ELF-1 (cell line): ENCODE measurements around the gene THADA.
"Not testable (repeated sequence)": the region's sequence is repeated elsewhere in the genome, so short reads cannot be mapped to it uniquely, and the experiment has no call there.

ENCODE experiments used
- DNase-seq: peaks from one replicate; pipeline ENCODE4 v3.0.0-alpha.2; 2016; ENCODE audit warnings: low read depth, low spot score

THADA gene

GRCh38 chr2:43594875-43595274 lies 963 bp downstream of the THADA start:
- no peak for DNase-seq

GRCh38 chr2:43593254-43593653 lies 2.6 kb downstream of the THADA start:
- no peak for DNase-seq

DNA sequence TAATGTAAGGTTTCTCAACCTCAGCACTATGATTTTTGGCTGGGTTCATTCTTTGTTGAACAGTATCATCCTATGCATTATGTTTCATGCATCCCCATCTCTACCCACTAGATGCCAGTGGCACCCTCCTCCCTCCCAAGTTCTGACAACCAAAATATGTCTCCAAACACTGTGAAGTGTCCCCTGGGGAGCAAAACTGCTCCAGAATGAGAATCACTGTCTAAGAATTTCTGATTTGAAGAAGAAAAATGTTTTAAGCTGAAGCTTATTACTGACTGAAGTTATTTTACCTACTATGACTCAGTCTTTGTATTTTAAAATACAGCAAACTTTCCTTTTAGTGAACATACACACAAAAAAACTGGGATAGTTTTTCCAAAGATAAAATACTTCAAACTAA lies 3.4 kb downstream of the THADA start:
- DNase-seq = no peak

DNA sequence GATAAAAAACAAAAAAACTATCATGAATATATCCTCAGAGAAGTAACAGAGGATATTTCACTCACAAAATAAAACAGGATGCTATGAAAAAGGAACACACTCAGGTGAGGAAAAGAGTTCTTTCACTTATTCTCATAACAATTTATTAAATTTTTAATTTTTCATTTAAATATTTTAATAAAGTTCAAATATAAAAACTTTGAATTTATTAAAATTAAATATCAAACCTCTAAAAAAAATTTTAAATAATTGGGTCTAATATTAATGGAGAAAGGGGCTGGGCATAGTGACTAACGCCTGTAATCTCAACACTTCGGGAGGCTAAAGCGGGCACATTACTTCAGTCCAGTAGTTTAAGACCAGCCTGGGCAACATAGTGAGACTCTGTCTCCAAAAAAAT lies 10.1 kb downstream of the THADA start:
- no peak for DNase-seq

DNA sequence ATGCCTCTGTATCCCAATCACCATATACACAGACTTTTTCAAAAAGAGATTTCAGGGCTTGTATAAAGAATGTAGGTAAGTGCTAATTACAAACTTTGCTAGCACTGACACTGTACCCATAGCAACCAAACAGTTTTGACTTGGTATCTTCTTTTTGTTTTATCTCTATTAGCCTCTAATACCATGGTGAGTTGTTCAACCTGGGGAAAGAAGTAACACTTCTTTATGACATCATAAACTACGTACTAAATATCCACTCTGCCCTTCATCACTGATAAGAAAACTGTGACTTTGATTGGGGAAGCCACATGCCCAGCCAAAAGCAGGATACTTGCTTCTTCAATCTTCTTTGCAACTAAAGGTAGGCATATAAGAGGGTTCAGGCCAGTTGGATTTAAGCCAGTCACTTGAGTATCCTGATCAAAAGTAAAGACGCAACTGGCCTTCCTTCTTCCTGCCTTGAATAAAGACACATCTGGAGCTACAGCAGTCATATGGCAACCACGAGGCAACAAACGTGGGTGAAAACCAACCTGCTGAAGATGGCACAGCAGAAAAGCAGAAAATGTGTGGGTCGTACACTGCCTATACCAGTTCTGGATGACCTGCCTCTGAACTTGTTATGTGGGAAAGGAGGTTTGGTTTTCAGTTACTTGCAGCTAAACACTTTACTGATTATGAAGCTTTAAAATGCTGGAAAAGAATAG lies 16.4 kb downstream of the THADA start:
- DNase-seq = no peak

DNA sequence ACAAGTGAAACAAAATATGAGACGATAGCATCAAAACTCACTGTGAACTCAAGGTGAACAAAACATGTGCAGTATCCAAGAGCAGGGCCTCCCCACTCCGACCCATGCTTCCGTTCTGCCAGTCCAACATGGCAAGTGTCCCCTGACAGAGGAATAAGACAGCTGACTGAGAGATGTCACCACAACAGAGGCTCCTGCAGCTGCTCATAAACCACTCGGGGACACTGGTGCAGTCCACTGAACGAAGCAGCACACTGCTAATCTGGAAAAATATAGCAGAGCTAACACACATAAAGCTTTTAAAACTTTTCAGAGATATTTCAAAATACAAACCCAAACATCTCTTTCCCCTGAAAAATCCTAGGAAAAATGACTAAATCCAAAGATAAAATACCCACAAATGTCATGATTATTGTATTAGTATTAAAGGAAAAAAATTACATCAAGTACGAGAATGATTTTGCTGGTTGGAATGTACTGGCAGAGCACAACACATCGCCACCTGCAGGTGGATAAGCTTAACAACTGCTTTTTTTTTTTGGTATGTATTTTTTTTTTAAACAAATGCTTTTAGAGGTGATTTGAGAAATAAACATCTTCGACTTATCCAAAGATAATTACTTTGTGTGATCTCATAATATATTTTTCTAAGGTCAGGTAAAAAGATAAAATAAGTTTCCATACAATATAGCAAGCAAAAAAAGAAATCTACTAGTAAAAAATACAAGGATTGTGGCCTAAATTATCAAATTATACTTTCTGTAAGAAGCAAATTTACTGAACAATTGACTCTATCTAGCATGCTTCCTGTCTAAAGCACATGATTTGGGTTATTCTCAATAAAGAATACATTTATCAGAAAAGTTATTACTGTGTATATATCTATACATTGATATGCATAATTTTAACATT lies 18.6 kb downstream of the THADA start:
- no peak for DNase-seq

- DNase-seq = no peak
Measured at GRCh38 chr2:43572244-43572643, 23.6 kb downstream of the THADA start.

GRCh38 chr2:43569921-43570320 lies 25.9 kb downstream of the THADA start:
- no peak for DNase-seq

DNA sequence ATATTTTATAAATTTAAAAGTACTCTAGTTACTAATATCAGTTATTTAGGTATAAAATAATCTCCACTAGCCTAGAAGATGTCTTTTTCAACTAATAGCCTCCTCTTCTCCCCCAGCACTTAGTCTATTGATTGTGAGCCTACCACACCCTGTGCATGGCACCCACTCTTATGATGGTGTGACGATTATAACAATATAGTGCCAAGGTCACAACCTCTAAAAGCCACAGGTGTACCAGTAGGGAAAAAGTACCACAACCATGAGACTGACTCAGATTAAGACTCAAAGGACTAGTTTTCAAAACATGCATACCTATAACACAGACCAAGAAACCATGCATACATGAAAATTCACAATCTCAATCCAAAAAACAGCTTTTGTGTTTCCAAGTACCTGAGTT lies 27.6 kb downstream of the THADA start:
- no peak for DNase-seq

DNA sequence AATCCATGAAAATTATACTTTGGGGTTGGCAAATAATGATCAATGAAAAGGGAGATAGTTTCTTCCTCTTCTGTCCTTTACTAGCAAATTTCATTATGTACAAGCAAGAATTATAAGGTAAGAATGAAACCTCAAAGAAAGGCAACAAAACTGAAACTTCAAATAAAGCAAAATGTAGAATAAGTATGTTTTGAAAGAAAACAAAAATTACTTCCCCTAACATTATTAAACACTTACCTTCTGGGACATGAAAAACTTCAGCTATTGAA lies 29.4 kb downstream of the THADA start:
- DNase-seq = no peak

GRCh38 chr2:43563679-43564078 lies 32.2 kb downstream of the THADA start:
- DNase-seq = no peak

DNA sequence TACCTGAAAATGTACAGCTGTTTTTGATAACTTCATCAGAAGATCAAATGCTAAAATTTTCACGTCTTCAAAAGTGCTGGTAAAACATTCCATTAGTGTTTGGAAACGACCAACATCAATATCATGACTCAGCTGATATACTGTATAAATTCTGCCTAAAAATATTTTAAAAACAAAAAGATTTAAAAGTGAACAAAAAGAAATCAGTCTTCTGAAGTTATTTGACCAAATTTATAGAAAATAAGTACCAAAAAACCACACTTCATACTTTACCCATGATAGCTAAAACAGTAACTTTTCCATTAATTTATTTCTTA lies 35.6 kb downstream of the THADA start:
- no peak for DNase-seq

DNA sequence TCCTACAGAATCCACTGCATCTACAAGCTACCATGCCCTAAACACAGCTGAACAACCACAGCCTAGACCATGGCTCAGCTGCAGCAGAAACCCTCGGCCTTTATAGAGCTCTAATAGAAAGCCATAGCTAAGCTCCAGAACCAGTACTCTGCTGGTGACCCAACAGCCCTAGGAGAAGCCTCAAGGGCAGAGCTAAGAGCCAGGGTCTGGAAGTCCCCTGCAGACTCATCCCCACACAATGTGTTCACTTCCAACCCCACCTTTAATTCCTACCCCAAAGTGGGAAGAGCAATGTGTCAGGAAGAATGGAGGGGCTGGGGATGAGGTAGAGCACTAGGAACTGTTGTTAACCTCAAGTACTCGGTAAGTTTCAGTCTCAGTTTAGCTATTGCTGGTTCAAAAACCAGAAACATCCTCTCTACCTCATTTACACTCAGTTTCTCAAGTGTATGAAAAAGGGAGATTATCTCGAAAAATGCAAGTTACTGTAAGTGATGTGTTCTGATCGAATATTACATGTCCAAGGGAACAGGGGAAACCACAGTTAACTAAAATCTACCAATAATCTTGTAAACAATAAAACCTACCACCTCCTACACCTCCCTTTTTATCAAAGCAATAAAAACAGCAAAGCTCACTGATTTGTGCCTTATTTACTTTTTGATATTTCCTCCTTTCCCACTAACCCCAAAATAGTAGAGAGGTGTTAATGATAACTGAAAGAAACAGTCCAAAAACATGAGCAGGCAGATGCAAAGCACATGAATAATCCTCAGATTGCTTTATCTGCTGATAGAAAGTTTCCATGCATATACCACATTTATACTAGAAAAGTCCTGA lies 36.2 kb downstream of the THADA start:
- DNase-seq = no peak

DNA sequence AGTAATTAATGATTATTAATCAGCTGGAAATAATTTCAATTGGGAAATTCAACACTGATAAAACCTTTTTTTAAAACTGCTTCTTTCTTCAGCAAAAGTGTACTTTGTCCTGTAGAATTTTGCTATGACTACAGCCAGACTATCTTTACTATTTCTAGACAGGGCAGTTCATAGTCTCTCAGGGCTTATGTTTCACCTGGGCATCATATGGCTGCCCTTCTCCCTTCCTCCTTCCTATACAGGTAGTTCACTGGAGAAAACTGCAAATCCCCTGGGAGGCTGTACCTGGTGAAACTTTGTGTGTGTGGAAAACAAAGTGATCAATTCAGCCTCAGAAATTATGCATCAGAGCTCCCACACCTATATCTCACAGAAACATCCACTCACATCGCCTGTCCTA lies 38.6 kb downstream of the THADA start:
- DNase-seq = no peak

DNA sequence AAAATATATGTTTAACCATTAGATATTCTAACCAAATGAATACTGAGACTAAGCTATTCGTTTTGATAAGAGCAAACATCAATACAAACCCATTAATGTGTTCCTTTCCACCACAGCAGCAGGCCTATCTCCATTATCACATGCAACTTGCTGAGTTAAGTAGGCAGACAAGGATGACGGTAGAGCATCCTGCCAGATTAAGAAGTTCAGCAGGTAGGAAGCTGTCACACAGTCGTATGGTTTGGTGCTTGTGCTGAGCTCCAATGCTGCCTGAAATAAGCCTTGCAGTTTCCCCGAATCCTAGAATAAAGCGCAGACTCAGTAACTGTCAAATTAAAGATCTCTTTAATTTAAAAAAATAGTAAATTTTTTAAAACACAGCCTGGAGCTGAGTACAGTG lies 39.6 kb downstream of the THADA start:
- DNase-seq = no peak

- no peak for DNase-seq
Measured at GRCh38 chr2:43553341-43553855, 42.4 kb downstream of the THADA start.

DNA sequence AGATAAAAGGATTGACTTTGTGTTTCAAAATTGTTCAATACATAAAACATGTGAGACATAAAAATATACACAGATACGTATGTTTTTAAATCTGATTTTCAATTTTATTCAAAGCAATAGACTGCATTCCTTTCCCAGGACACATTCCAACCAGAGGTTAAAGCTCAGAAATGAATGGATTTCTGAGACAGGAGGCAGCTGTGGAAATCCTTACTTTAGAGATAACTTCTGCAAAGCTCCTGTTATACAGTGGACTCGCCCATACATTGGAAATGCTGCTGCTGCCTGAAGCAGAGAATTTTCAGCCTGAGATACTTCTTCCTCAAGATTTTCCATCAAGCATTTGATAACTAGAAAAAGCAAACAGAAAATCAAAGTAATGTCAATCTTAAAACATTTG lies 43.8 kb downstream of the THADA start:
- no peak for DNase-seq

DNA sequence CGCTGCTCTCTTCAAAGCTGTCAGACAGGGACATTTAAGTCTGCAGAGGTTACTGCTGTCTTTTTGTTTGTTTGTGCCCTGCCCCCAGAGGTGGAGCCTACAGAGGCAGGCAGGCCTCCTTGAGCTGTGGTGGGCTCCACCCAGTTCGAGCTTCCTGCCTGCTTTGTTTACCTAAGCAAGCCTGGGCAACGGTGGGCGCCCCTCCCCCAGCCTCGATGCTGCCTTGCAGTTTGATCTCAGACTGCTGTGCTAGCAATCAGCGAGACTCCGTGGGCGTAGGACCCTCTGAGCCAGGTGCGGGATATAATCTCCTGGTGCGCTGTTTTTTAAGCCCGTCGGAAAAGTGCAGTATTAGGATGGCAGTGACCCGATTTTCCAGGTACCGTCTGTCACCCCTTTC lies 47.5 kb downstream of the THADA start:
- DNase-seq = not testable (repeated sequence)

GRCh38 chr2:43542285-43542933 lies 53.4 kb downstream of the THADA start:
- no peak for DNase-seq

DNA sequence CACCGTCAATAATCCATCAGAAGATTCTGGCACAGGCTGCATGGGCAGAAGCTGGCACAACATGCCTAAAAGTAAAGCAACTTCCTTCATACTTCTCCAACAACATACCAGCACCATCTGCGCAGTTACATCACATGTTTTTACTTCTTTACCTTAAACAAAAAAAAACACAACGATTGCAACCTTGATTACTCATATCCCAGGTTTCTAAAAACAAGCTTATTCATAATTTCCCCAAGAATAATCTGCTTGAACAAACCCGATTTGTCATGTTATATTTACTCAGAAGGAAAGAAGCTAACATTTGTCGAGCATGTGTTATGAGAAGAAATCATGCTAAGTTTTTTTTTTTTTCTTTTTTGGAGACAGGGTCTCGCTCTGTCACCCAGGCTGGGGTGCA lies 54.7 kb downstream of the THADA start:
- no peak for DNase-seq

- DNase-seq = no peak
Measured at GRCh38 chr2:43540021-43540779, 55.6 kb downstream of the THADA start.
